Activated naive CD8-positive, alpha-beta T cell treated with anti-CD3 and anti-CD28 coated beads for 36 hours (primary cell): ENCODE results near the gene CACNA1C. TPM values are rescaled to one million over a fixed set of nuclear protein-coding genes. Genes with fewer than 3 reads are reported as not detected.

Experiments used
- DNase-seq: peaks from one replicate; pipeline ENCODE4 v3.0.0; 2021
- H3K27ac Mint-ChIP-seq: one replicate; pipeline ENCODE4 v1.8.0; 2022; ENCODE audit warnings: mild to moderate bottlenecking, moderate library complexity, mixed read lengths
- H3K27me3 Mint-ChIP-seq: one replicate; pipeline ENCODE4 v1.8.0; 2022; ENCODE audit warnings: mild to moderate bottlenecking, mixed read lengths
- H3K36me3 Mint-ChIP-seq: one replicate; pipeline ENCODE4 v1.8.0; 2021; ENCODE audit warnings: mild to moderate bottlenecking, mixed read lengths
- H3K4me1 Mint-ChIP-seq: one replicate; pipeline ENCODE4 v1.8.0; 2021; ENCODE audit warnings: mixed read lengths
- H3K4me3 Mint-ChIP-seq: one replicate; pipeline ENCODE4 v1.8.0; 2022; ENCODE audit warnings: mild to moderate bottlenecking, moderate library complexity, mixed read lengths
- H3K9me3 Mint-ChIP-seq: one replicate; pipeline ENCODE4 v1.8.0; 2022; ENCODE audit warnings: mixed read lengths
- total RNA-seq, 2 experiments: library from RNA; stranded (reverse); gene quantifications; one replicate each; pipeline ENCODE4 v1.2.3, GENCODE V29; 2021

CACNA1C gene
- total RNA-seq, 2 experiments from 2014 or later: 0.02 to 0.14 TPM

- Mint-ChIP-seq H3K36me3 (no peaks in the 10 kb centered on the region), H3K27ac (no peak overlapping the region), H3K9me3 (peaks cover 2% of the 10 kb centered on the region), H3K4me1 (no peaks in the 10 kb centered on the region), H3K4me3 (no peak overlapping the region), H3K27me3 (no peaks in the 10 kb centered on the region)
- DNase-seq: no peak
These were observed 470.5 kb downstream of the CACNA1C start for GRCh38 chr12:2523317-2523716.

GRCh38 chr12:2523844-2524243 is 471.1 kb downstream of the CACNA1C start:
- H3K27ac Mint-ChIP-seq: no peak overlapping the region
- H3K4me1 Mint-ChIP-seq: no peaks in the 10 kb centered on the region
- no peaks in the 10 kb centered on the region for H3K27me3 Mint-ChIP-seq
- no peak overlapping the region for H3K4me3 Mint-ChIP-seq
- H3K9me3 Mint-ChIP-seq: peaks cover 2% of the 10 kb centered on the region
- DNase-seq: no peak
- no peaks in the 10 kb centered on the region for H3K36me3 Mint-ChIP-seq

DNA sequence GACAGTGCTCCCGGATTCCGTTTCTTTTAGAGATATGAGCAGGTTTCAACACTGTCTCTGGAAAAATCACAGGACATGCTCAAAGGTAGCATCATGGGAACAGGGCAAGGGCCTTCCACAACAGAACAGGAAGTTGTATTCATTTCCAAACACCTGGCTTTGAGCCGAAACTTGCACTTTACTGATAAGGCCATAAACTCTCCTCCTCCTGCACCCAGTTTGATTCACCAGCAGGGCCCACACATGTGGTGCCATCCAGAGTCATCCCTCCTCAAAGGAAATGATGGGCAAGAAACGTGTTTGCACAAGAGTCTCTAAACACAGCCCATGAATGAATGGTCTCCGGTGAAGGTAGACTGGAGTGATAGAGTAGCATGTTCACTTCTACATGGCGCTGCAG is 473.6 kb downstream of the CACNA1C start:
- no peak overlapping the region for H3K4me3 Mint-ChIP-seq
- no peak overlapping the region for H3K27ac Mint-ChIP-seq

DNA sequence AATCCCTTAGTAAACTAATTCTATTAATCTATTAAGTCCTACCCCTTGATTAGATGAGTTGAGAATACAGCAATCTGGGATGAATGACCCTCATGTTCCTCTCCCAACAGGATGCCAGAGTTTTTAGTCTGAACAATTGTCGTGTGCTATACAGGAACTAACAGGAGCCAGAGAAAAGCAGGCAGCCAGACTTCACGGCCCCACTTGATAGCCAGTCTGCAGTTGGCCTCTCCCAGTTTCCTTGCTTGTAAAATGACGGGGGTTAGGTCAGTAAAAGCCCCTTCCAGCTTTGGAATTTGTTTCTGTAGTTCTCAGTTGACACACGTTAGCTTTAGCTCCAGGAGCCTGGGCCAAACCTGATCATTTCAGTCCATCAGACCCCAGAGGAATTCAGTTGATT is 475.2 kb downstream of the CACNA1C start:
- Mint-ChIP-seq H3K36me3 (no peaks in the 10 kb centered on the region), H3K27ac (no peak overlapping the region), H3K4me1 (no peaks in the 10 kb centered on the region), H3K9me3 (no peaks in the 10 kb centered on the region), H3K27me3 (peaks cover 5% of the 10 kb centered on the region), H3K4me3 (no peak overlapping the region)
- no peak for DNase-seq

More for the DNA sequence above, 473.6 kb downstream of the CACNA1C start:
- DNase-seq: no peak
- H3K9me3 Mint-ChIP-seq: no peaks in the 10 kb centered on the region
- no peaks in the 10 kb centered on the region for H3K27me3 Mint-ChIP-seq
- H3K36me3 Mint-ChIP-seq: no peaks in the 10 kb centered on the region
- no peaks in the 10 kb centered on the region for H3K4me1 Mint-ChIP-seq

DNA sequence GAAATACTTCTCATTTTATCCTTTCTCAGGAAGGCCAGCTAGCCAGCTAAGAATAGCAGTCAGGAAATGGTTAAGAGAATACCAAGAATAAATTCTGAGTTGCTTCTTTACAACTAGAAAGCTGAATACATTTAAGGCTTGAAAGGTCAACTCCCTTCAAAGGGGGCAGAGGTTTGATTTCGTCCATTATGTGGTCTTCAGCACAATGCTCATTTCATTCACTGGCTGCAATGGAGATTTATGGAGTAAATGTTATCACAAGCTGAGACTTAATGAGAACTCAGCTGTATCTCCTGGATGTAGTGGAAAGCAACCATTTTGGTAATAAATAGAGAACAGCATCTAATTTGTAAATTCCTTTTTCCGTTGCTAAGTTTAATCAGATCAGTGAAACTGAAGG is 477.0 kb downstream of the CACNA1C start:
- DNase-seq: no peak
- no peak overlapping the region for H3K4me3 Mint-ChIP-seq
- H3K36me3 Mint-ChIP-seq: no peaks in the 10 kb centered on the region

GRCh38 chr12:2531371-2531770 is 478.6 kb downstream of the CACNA1C start:
- Mint-ChIP-seq H3K9me3 (no peaks in the 10 kb centered on the region), H3K36me3 (no peaks in the 10 kb centered on the region), H3K27me3 (peaks cover 5% of the 10 kb centered on the region), H3K4me3 (no peak overlapping the region), H3K4me1 (no peaks in the 10 kb centered on the region), H3K27ac (no peak overlapping the region)
- DNase-seq: no peak

More for the DNA sequence above, 477.0 kb downstream of the CACNA1C start:
- Mint-ChIP-seq H3K27me3 (peaks cover 5% of the 10 kb centered on the region), H3K27ac (no peak overlapping the region), H3K9me3 (no peaks in the 10 kb centered on the region), H3K4me1 (no peaks in the 10 kb centered on the region)

DNA sequence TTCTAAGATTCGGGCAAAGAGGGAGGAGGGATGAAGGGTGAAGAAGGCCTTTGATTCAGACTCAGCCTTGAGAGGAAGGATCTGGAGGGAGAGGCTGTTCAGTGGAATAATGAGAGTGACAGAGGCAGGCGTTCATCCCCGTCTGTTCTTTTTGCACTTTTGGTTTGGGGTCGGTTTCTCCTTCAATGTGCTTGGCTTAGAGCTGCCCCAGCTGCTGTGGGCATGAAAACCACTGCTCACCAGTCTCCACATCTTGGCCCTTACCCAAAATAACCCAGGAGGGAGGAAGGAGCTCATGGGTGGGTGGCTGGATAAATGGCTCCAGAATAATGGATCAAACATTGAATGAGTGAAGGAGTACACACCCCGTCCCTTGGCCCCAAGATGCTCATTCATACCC is 480.2 kb downstream of the CACNA1C start:
- H3K36me3 Mint-ChIP-seq: no peaks in the 10 kb centered on the region
- no peak overlapping the region for H3K27ac Mint-ChIP-seq
- H3K27me3 Mint-ChIP-seq: peaks cover 5% of the 10 kb centered on the region
- H3K9me3 Mint-ChIP-seq: no peaks in the 10 kb centered on the region
- no peaks in the 10 kb centered on the region for H3K4me1 Mint-ChIP-seq
- DNase-seq: no peak
- H3K4me3 Mint-ChIP-seq: no peak overlapping the region

- Mint-ChIP-seq H3K27ac (no peak overlapping the region), H3K4me1 (no peaks in the 10 kb centered on the region), H3K4me3 (no peak overlapping the region), H3K36me3 (no peaks in the 10 kb centered on the region), H3K27me3 (peaks cover 5% of the 10 kb centered on the region), H3K9me3 (no peaks in the 10 kb centered on the region)
- no peak for DNase-seq
These were observed 482.9 kb downstream of the CACNA1C start for GRCh38 chr12:2535583-2536204.

- H3K4me3 Mint-ChIP-seq: no peak overlapping the region
- no peak overlapping the region for H3K27ac Mint-ChIP-seq
- H3K36me3 Mint-ChIP-seq: no peaks in the 10 kb centered on the region
- no peak for DNase-seq
- peaks cover 2% of the 10 kb centered on the region for H3K27me3 Mint-ChIP-seq
- no peaks in the 10 kb centered on the region for H3K4me1 Mint-ChIP-seq
- no peaks in the 10 kb centered on the region for H3K9me3 Mint-ChIP-seq
These were observed 483.9 kb downstream of the CACNA1C start for GRCh38 chr12:2536724-2537123.

- Mint-ChIP-seq H3K36me3 (no peaks in the 10 kb centered on the region), H3K27me3 (peaks cover 5% of the 10 kb centered on the region), H3K9me3 (no peaks in the 10 kb centered on the region), H3K4me3 (no peak overlapping the region), H3K4me1 (no peaks in the 10 kb centered on the region), H3K27ac (no peak overlapping the region)
- DNase-seq: no peak
These were observed 485.2 kb downstream of the CACNA1C start for GRCh38 chr12:2537868-2538541.

GRCh38 chr12:2539938-2540337 is 487.2 kb downstream of the CACNA1C start:
- no peaks in the 10 kb centered on the region for H3K4me1 Mint-ChIP-seq
- H3K9me3 Mint-ChIP-seq: no peaks in the 10 kb centered on the region
- no peaks in the 10 kb centered on the region for H3K36me3 Mint-ChIP-seq
- no peak overlapping the region for H3K4me3 Mint-ChIP-seq
- no peak overlapping the region for H3K27ac Mint-ChIP-seq
- DNase-seq: no peak
- peaks cover 15% of the 10 kb centered on the region for H3K27me3 Mint-ChIP-seq

DNA sequence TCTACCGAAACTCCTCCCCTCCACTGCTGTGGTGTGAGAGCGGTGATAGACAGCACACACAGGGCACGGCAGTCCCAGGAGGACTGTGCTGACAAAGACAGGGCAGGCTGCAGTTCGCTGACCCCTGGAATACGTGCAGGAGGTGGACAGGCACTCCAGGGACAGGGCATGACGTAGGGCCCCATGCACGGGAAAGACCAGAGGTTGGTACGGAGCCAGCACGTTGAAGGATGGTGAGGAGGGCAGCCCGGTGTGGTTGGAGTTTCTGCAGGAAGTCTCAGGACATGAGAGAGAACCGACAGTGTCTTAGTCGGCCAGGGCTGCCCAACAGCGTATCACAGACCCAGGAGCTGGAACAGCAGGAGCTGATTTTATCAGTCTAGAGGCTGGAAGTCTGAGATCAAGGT is 487.8 kb downstream of the CACNA1C start:
- Mint-ChIP-seq H3K36me3 (no peaks in the 10 kb centered on the region), H3K27me3 (peaks cover 15% of the 10 kb centered on the region), H3K4me3 (no peak overlapping the region), H3K4me1 (no peaks in the 10 kb centered on the region), H3K27ac (no peak overlapping the region), H3K9me3 (no peaks in the 10 kb centered on the region)
- no peak for DNase-seq

DNA sequence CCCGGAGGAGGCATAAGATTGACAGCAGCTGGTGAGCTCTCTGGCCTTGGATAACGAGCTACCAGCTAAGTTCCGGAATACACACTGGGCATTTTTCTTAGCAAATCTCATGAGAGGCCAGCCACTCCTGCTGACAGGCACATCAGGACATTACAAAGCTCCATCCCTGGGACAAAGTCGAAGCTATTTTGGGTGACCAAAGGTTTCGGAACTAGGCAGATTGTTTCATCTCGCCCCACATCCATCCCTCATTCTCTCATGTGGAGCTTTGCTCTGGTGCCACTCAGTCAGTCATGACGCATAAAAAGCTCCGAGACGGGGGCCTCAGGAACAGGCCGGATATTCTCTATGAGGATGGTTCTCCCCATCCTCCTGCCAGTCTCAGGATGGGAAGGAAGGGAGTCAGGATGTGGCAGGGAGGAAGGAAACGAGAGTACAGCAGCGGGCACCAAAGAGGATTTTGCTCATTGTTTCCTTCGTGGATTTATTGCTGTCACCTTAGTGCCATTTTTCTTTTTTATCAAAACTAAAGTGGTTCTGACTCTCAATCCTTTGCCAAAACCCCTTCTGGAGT is 488.9 kb downstream of the CACNA1C start:
- H3K27ac Mint-ChIP-seq: no peak overlapping the region
- no peaks in the 10 kb centered on the region for H3K36me3 Mint-ChIP-seq

GRCh38 chr12:2543801-2544200 is 491.0 kb downstream of the CACNA1C start:
- Mint-ChIP-seq H3K36me3 (no peaks in the 10 kb centered on the region), H3K27ac (peak overlapping the region; percentile 56), H3K4me3 (no peak overlapping the region), H3K9me3 (no peaks in the 10 kb centered on the region), H3K4me1 (no peaks in the 10 kb centered on the region), H3K27me3 (peaks cover 15% of the 10 kb centered on the region)
- DNase-seq: no peak

More for the DNA sequence above, 488.9 kb downstream of the CACNA1C start:
- Mint-ChIP-seq H3K9me3 (no peaks in the 10 kb centered on the region), H3K4me3 (no peak overlapping the region), H3K27me3 (peaks cover 15% of the 10 kb centered on the region), H3K4me1 (no peaks in the 10 kb centered on the region)
- DNase-seq: no peak

DNA sequence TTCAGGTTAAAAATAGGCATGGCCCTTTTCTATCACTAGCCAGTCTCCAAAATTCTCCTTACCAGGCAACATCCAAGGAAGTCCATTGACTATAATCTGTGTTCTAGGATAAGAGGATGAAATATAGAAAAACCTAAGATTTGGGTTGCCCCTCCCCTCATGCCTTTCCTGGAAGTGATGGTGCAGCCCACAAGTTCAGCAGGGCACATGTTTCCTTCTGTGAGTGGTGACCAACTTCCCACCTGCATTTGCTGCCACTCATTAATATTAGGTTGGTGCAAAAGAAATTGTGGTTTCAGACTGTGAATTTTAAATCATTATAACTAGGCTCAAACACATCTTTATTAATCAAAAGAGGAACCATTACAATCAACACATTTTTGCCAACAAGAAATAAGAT is 491.4 kb downstream of the CACNA1C start:
- Mint-ChIP-seq H3K9me3 (no peaks in the 10 kb centered on the region), H3K36me3 (no peaks in the 10 kb centered on the region), H3K4me1 (no peaks in the 10 kb centered on the region), H3K27ac (peak overlapping the region; percentile 56), H3K4me3 (no peak overlapping the region), H3K27me3 (peaks cover 15% of the 10 kb centered on the region)
- no peak for DNase-seq
